ENCODE measurements around the gene LIG1. TPM values are rescaled to one million over a fixed set of nuclear protein-coding genes. Genes with fewer than 3 reads are reported as not detected.

LIG1 gene
- 56.1 to 67.2 TPM (median 66.0 TPM) in 5 replicates for total RNA-seq (2022; extraction: Qiagen RNA extraction; ENCODE audit: low read depth)

DNA sequence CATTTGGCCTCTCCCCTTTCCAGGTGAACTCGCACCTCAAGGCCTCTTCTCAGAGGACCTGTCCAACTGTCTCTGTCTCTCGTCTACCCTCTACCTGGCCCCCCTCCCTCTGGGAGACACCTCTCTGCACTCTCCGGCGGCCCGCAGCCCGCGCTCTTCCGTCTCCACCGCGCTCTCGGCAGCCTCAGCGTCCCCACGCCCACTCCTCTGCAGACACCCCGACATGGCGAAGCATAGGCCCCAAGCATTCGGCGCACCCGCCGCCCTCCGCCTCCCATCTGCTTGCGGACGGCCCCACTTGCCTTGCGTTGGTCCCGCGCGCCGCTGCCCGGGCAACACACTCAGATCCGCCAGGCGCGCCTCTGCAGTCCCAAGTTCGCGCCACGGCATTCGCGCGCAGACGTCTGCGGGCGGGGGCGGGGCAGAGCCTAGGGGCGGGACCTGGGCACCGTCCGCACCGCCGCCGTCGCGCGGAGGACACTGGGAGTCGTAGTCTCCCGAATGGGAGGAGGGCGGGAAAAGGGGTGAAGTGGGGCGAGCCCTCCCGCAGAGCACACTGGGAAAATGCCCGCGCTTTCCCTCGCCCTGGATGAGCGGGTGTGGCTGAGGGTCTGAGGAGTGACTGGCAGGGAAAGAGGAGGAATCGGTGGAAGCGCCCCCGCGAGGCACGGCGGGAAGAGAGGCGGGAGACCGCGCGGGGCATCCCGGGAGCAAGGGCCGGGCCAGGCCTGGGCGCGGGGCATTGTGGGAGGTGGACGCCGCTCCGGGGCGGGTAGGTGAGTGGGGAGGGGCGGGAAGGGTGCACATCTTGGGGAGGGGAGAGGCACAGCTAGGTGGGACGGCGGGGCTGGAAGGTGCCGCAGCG, at the start of gene LIG1, which contains the start of gene ZSWIM9:
TSS of gene LIG1 (minus strand) at position 406 of the 865 bp plus-strand sequence. CDS start 4,778 bp downstream, outside the sequence.
TSS of gene ZSWIM9 (plus strand) at position 742 of the 865 bp plus-strand sequence. CDS start 1,123 bp downstream, outside the sequence.

GRCh38 chr19:48110350-48110966, 59.7 kb downstream of the LIG1 start, which contains the start of gene PLA2G4C:
Gene PLA2G4C, minus strand, starts transcription at chr19:48110817. Its CDS starts 4,288 bp downstream, at chr19:48106529.

Other genes starting within 250 kb of the LIG1 start
- gene BSPH1, start 178.2 kb downstream of the LIG1 start, total RNA-seq (2022; extraction: Qiagen RNA extraction; ENCODE audit: low read depth), result not detected in 5 replicates
- gene ELSPBP1, start 175.7 kb downstream of the LIG1 start, total RNA-seq (2022; extraction: Qiagen RNA extraction; ENCODE audit: low read depth), result not detected in 5 replicates
- not detected in 5 replicates for gene CABP5, start 126.3 kb downstream of the LIG1 start, total RNA-seq (2022; extraction: Qiagen RNA extraction; ENCODE audit: low read depth)
- gene PLA2G4C, start 59.5 kb downstream of the LIG1 start, total RNA-seq (2022; extraction: Qiagen RNA extraction; ENCODE audit: low read depth), result 9.5 to 15.0 TPM (median 11.2 TPM) in 5 replicates
- gene ZSWIM9, start 336 bp upstream of the LIG1 start, total RNA-seq (2022; extraction: Qiagen RNA extraction; ENCODE audit: low read depth), result 5.7 to 8.5 TPM (median 7.5 TPM) in 5 replicates
- 17.0 to 21.3 TPM (median 18.9 TPM) in 5 replicates for gene CARD8, start 85.6 kb upstream of the LIG1 start, total RNA-seq (2022; extraction: Qiagen RNA extraction; ENCODE audit: low read depth)
- gene ZNF114, start 99.7 kb upstream of the LIG1 start, total RNA-seq (2022; extraction: Qiagen RNA extraction; ENCODE audit: low read depth), result 4.3 to 6.8 TPM (median 5.3 TPM) in 5 replicates
- gene EMP3, start 155.2 kb upstream of the LIG1 start, total RNA-seq (2022; extraction: Qiagen RNA extraction; ENCODE audit: low read depth), result 462 to 509 TPM (median 474 TPM) in 5 replicates
- 3.1 to 5.4 TPM (median 4.7 TPM) in 5 replicates for gene TMEM143, start 193.6 kb upstream of the LIG1 start, total RNA-seq (2022; extraction: Qiagen RNA extraction; ENCODE audit: low read depth)
- gene SYNGR4, start 194.0 kb upstream of the LIG1 start, total RNA-seq (2022; extraction: Qiagen RNA extraction; ENCODE audit: low read depth), result 2.2 to 4.0 TPM (median 3.3 TPM) in 5 replicates
- gene KDELR1, start 221.2 kb upstream of the LIG1 start, total RNA-seq (2022; extraction: Qiagen RNA extraction; ENCODE audit: low read depth), result 379 to 446 TPM (median 415 TPM) in 5 replicates
- 7.2 to 10.9 TPM (median 9.5 TPM) in 5 replicates for gene GRIN2D, start 223.3 kb upstream of the LIG1 start, total RNA-seq (2022; extraction: Qiagen RNA extraction; ENCODE audit: low read depth)